K562 (cell line): Measurements from ENCODE around the gene SERPINF2. TPM values are rescaled to one million over a fixed set of nuclear protein-coding genes. Genes with fewer than 3 reads are reported as not detected.

Experiments
- BRD4 ChIP-seq: fragments of 200-600 bp; sonication (generic); IDR thresholded peaks from 2 replicates; pipeline ENCODE4 v1.6.1; 2017; ENCODE audit warnings: inconsistent platforms
- CBX1 ChIP-seq: sonication (generic); IDR thresholded peaks from 2 replicates; pipeline ENCODE4 v1.6.1; 2016; ENCODE audit warnings: antibody characterized with exemption, low read depth, mild to moderate bottlenecking
- HDAC2 ChIP-seq: fragments of 450-650 bp; IDR thresholded peaks from 2 replicates; pipeline ENCODE4 v1.6.1; 2016; ENCODE audit warnings: mild to moderate bottlenecking
- LARP7 ChIP-seq: fragments of 450-650 bp; IDR thresholded peaks from 2 replicates; pipeline ENCODE4 v1.6.1; 2016
- MGA ChIP-seq: fragments of 450-650 bp; IDR thresholded peaks from 2 replicates; pipeline ENCODE4 v1.6.1; 2016; ENCODE audit warnings: mild to moderate bottlenecking, moderate library complexity
- NFATC3 ChIP-seq: fragments of 450-650 bp; IDR thresholded peaks from 2 replicates; pipeline ENCODE4 v1.6.1; 2017; ENCODE audit warnings: mild to moderate bottlenecking
- NR2C1 ChIP-seq, 2 experiments: fragments of 450-650 bp; IDR thresholded peaks; 2 replicates each; pipeline ENCODE4 v1.6.1; 2017; ENCODE audit warnings: mild to moderate bottlenecking in 2 of 2, antibody characterized with exemption in 1 of 2, inconsistent platforms in 1 of 2, missing compliant biosample characterization in 1 of 2, missing genetic modification characterization in 1 of 2
- ZNF134 ChIP-seq: fragments of 250-450 bp; sonication (Bioruptor Pico); conservative IDR thresholded peaks from 2 replicates; pipeline ENCODE4 v1.4.0; 2020
- ZNF395 ChIP-seq: fragments of 200-800 bp; sonication (Bioruptor generic); IDR thresholded peaks from 2 replicates; pipeline ENCODE4 v1.6.1; 2017; ENCODE audit warnings: missing genetic modification characterization, missing compliant biosample characterization
- ZNF507 ChIP-seq: conservative IDR thresholded peaks from 2 replicates; pipeline ENCODE4 v1.6.1; 2017; ENCODE audit warnings: missing genetic modification characterization, missing compliant biosample characterization
- ZNF586 ChIP-seq: fragments of 450-650 bp; formaldehyde crosslinking; conservative IDR thresholded peaks from 2 replicates; pipeline ENCODE4 v1.4.0; 2020; ENCODE audit warnings: mild to moderate bottlenecking, moderate library complexity
- ZNF740 ChIP-seq, 3 experiments: fragments of 200-800 bp in 1 of 3; sonication (Bioruptor generic) in 1 of 3; sonication (generic) in 1 of 3; formaldehyde crosslinking in 1 of 3; IDR thresholded peaks; 2 replicates each; pipeline versions ENCODE4 v1.6.1 to v1.8.0; 2016 to 2022; ENCODE audit warnings: mild to moderate bottlenecking in 2 of 3, missing compliant biosample characterization in 2 of 3, missing genetic modification characterization in 2 of 3, missing genetic modification reagents in 1 of 3
- polyA plus RNA-seq, 8 experiments: library from polyadenylated mRNA; depleted of rRNA in 4 of 8; stranded (reverse) in 5 of 8; unstranded in 3 of 8; fragments of >200 nt; fragmentation: Nextera tagmentation in 2 of 8; fragmentation: Illumina TruSeq in 1 of 8; extraction: Ambion mirVana in 2 of 8; extraction: Trizol in 1 of 8; gene quantifications; 2 replicates each; pipeline versions ENCODE4 v1.2.1 to v1.2.3, GENCODE V29; 2011 to 2014; ENCODE audit warnings: inconsistent platforms in 1 of 8, missing spikeins in 1 of 8
- total RNA-seq, 7 experiments: library from RNA; depleted of rRNA in 6 of 7; stranded (reverse); fragments of >200 nt in 6 of 7; fragmentation: Illumina TruSeq in 2 of 7; extraction: Trizol in 2 of 7; gene quantifications; 2 replicates each; pipeline versions ENCODE4 v1.2.1 to v1.2.3, GENCODE V29; 2011 to 2021; ENCODE audit warnings: low replicate concordance in 1 of 7

SERPINF2 gene
- total and polyA plus RNA-seq, 9 of the 15 experiments (the other 6 are each of a cell fraction or from before 2014, with no cell fraction given): 0.22 TPM; not detected in 8

- TF ChIP-seq MGA: peak; percentile 94
- no peak for TF ChIP-seq LARP7
- TF ChIP-seq HDAC2: no peak
- no peak for TF ChIP-seq NR2C1 (IDR thresholded peaks at IDR 0.05)
- TF ChIP-seq NR2C1 (tag; IDR thresholded peaks at IDR 0.05): 0 out of 2 replicates have a peak, but pooled peaks have one; percentile 8
- 0 out of 2 replicates have a peak, but pooled peaks have one; percentile 42 for TF ChIP-seq CBX1
- peak; percentile 52; the same call in 1 of the 2 replicates for TF ChIP-seq ZNF740 (CRISPR knock-in tag; IDR thresholded peaks at IDR 0.05)
- TF ChIP-seq ZNF740 (tag; IDR thresholded peaks at IDR 0.05): no peak
- TF ChIP-seq BRD4: peak; percentile 60; the same call in 1 of the 2 replicates
- no peak for TF ChIP-seq ZNF586 (CRISPR knock-in tag)
- TF ChIP-seq ZNF395: peak; percentile 87
- no peak for TF ChIP-seq NFATC3
- no peak for TF ChIP-seq ZNF134 (CRISPR knock-in tag)
- TF ChIP-seq ZNF507 (tag): no peak
Observed at GRCh38 chr17:1730326-1731193, 12.1 kb upstream of the SERPINF2 start (continued).
